GM18526 (cell line): ENCODE measurements around the gene KIAA1191.

ENCODE experiments used
- POLR2A ChIP-seq: IDR thresholded peaks from 3 replicates; pipeline ENCODE4 v1.6.1; 2011; ENCODE audit not compliant: insufficient read length; ENCODE audit errors: extremely low read depth

Gene KIAA1191

GRCh38 chr5:176381423-176381822 lies 19.9 kb upstream of the KIAA1191 start:
- no peak for TF ChIP-seq POLR2A

DNA sequence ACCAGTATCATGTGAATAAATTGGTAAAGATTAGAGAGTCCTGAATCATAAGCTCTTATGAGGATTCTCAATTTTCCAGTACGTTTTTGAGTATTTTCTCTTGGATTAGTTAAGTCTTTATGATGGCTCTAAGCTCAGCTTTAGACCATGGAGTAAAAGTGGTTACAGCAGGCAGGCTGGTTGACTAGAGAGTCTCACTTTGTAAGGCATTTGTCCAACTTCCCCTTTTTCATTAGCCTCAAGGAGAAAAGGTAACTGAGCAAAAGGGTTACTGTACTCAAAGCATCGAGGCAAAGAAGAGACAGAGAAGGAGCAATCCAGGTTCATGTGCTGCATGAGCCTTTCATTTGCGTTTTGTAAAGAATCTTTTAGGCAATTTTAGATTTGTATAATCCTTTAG lies 18.3 kb upstream of the KIAA1191 start:
- TF ChIP-seq POLR2A = no peak

GRCh38 chr5:176373100-176373818 lies 11.7 kb upstream of the KIAA1191 start:
- TF ChIP-seq POLR2A = no peak

DNA sequence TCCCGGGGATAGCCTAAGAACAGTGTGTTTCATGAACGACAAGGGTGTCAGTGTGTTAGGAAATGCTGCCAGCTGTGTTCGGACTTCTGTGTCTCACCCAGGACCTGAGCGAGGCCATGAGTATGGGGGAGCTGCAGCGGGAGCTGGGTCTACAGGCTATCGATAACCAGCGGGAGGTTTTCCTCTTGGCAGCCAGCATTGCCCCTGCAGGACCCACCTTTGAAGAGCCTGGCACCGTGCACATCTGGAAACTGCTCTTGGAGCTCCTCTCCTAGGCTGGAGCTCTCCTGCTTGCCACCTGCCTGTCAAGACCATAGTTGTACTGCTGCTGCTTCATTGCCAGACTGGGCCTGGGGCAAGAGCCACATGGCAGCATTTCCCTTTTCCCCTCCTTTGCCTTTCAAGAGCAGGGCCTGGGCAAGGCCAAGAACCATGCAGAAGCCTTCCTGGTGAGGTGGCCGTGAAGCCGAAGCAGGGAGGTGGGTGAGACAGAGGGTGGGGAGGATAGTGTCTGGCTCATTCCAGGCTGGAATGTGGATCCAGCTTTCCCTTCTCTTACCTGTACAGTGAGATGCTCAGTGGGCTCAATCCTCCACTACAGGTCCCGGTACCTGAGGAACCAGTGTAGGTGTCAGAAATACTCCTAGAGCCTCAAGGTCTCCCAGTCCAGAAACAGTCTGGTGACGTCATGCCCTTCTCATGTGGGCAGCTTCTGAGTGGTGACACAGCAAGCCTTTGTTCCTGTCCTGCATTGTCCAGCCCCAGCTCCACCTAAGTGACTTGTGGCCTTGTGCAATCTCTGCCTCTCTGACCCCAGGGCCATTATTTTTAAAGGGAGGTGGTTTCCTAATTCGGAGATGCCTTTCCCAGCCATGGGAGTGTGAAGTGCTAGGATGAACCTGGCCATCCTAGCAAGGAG lies 10.3 kb upstream of the KIAA1191 start:
- no peak for TF ChIP-seq POLR2A

GRCh38 chr5:176369934-176370711 lies 8.6 kb upstream of the KIAA1191 start:
- no peak for TF ChIP-seq POLR2A

DNA sequence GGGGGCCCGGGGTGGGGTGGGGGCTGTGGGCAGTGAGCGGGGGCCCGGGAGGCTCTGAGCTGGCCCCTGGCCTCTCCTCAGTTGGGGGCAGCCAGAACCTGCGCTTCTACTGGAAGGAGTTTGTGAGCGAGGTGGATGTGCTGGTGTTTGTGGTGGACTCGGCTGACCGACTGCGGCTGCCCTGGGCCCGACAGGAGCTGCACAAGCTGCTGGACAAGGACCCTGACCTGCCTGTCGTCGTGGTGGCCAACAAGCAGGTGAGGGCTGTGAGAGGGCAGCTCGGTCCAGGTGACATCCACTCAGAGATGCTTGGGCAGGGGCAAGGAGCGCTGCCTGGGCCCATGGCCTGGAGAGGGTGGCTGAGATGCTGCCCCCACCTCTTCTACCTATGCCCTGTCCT lies 7.2 kb upstream of the KIAA1191 start:
- TF ChIP-seq POLR2A = no peak

DNA sequence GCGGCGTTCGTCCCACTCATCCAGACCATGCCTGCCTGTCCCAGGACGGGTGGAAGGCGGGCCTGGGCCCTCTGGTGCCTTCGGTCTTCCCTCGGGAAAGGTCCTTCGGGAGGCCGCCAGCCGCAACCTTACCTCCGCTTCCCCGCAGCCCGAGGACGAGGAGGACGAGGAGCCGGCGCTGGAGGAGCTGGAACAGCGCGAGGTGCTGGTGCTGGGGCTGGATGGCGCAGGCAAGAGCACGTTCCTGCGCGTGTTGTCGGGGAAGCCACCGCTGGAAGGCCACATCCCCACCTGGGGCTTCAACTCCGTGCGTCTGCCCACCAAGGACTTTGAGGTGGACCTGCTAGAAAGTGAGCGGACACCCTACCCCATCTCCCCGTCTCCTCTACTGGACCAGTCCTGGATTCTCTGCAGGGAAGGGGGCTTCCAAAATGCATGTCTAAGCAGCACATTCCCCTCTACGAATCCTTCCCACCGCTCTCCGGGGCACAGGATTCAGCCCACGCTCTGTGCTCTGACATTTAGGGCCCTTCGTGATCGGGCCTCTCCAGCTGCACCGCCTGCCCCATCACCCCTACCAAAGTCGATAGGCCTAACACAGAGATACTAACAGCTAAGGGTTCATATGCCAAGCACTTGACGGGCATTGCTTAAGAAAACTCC lies 4.8 kb upstream of the KIAA1191 start:
- no peak for TF ChIP-seq POLR2A

GRCh38 chr5:176365351-176366231 lies 4.0 kb upstream of the KIAA1191 start, which contains the start of gene ARL10:
Gene ARL10, plus strand, starts transcription at chr5:176365487. Its CDS starts 77 bp downstream, at chr5:176365564.
- TF ChIP-seq POLR2A = no peak

GRCh38 chr5:176364765-176365350 lies 3.3 kb upstream of the KIAA1191 start:
- TF ChIP-seq POLR2A = peak; percentile 24

DNA sequence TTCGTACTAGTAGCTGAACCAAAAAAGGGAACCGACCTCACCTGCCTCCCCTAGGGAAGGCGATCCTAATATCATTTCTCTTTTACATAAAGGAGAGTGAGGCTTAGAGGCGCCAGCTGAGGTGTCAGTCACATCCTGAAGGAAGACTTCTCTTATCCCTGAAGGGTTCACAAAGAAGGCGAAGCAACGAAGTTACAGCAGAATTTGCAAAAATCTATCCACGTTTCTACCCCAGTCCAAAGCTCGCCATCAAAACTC lies 598 bp upstream of the KIAA1191 start:
- TF ChIP-seq POLR2A = no peak

DNA sequence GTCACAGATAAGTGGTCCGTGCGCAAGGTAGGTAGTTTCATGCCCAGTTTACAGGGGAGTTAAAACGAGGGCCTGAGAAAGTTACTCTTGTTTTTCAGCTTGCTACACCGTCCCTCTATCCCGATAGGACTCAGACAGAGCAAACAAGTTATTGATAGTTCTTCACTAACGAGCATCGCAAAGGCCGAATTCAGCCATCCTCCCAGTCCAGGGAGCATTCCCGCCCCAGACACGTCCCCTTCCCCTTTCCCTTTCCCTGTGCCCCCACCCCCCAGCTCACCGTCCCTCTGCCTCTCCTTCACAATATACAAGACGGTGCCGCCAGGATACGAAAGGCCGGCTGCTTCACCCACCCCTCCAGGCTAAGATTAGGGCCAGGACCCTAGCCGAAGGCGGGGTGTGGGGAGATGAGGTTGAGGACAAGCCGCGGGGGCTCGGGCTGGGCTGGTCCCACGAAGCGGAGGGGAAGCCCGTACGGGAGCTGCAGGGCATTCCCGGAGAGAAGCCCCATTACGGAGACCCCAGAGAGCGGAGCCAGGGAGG lies 599 bp downstream of the KIAA1191 start:
- no peak for TF ChIP-seq POLR2A

GRCh38 chr5:176359658-176360057 lies 1.9 kb downstream of the KIAA1191 start:
- no peak for TF ChIP-seq POLR2A

DNA sequence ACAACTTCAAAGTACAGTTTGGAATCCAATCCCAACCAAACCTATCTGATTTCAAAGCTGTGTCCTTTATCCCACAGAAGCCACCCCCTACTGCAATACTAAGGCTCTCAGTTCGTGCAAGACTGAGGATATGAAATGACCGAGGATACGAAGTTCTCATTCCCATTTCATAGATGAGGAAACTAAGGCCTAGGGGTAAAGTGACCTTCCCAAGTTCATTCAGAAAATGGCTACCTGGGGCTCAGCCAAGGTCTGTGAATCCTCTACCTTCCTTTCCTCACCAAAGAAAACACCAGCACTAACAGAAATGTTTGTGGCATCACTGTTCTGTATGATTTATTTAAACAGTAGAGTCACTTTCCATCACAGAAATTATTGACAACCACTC lies 5.4 kb downstream of the KIAA1191 start:
- no peak for TF ChIP-seq POLR2A
